GM12878 (cell line): Measurements from ENCODE around the gene ABL1. TPM values are rescaled to one million over a fixed set of nuclear protein-coding genes. Genes with fewer than 3 reads are reported as not detected.

Source experiments
- ATAC-seq: fragments of 200-7000 bp; cut with Tn5 transposase; 3 replicates; pipeline ENCODE4 v1.9.1; 2020; ENCODE audit warnings: mild to moderate bottlenecking, moderate library complexity
- BruUV-seq: library from RNA; stranded (reverse); fragments of 400-500 nt; replicated peaks from 2 replicates; lab custom pipeline; 2021; lab: Mats Ljungman, UMichigan
- CTCF ChIA-PET: fragments of 300-600 bp; sonication (Branson Sonifier 250); formaldehyde crosslinking; extraction: SDS; loops from one replicate; lab custom pipeline; 2021; ENCODE audit warnings: inconsistent platforms; lab: Yijun Ruan, JAX
- POLR2A ChIA-PET: fragments of 350-600 bp; formaldehyde crosslinking; extraction: SDS; loops from one replicate; lab custom pipeline; 2021; ENCODE audit warnings: inconsistent platforms; lab: Charles Lee
- RAD21 ChIA-PET: fragments of 300-600 bp; sonication (Branson Sonifier 250); formaldehyde crosslinking; loops from one replicate; lab custom pipeline; 2023; ENCODE audit warnings: antibody characterized with exemption; ENCODE audit not compliant: unreplicated experiment; lab: Charles Lee
- SMC1A ChIA-PET: fragments of 300-600 bp; sonication (Branson Sonifier 250); formaldehyde crosslinking; loops from one replicate; lab custom pipeline; 2023; ENCODE audit not compliant: unreplicated experiment, uncharacterized antibody; lab: Charles Lee
- DNase-seq: peaks from one replicate; pipeline ENCODE4 v3.0.0-alpha.2; 2011; ENCODE audit warnings: low read depth, low spot score
- FAIRE-seq: peaks from 3 replicates; lab custom pipeline; 2011; peaks lifted over from hg19 to GRCh38; lab: Jason Lieb, UNC
- H2AFZ ChIP-seq: 2 replicates; pipeline ENCODE4 v1.6.0; 2011; ENCODE audit warnings: low read depth, low read length, control low read depth; ENCODE audit not compliant: control insufficient read depth
- H3K27ac ChIP-seq: 2 replicates; pipeline ENCODE4 v1.5.1; 2011; ENCODE audit warnings: control low read depth; ENCODE audit not compliant: control insufficient read depth, insufficient read depth
- H3K27me3 ChIP-seq, 2 experiments: replicated peaks in 1 of 2; 2 replicates each; pipeline versions ENCODE4 v1.6.0 to v1.6.1; 2011; ENCODE audit warnings: low read length in 1 of 2; ENCODE audit not compliant: control insufficient read depth in 2 of 2, insufficient read depth in 2 of 2
- H3K36me3 ChIP-seq, 2 experiments: 2 replicates each; pipeline ENCODE4 v1.5.1; 2011; ENCODE audit warnings: low read length in 1 of 2; ENCODE audit not compliant: control insufficient read depth in 2 of 2, insufficient read depth in 2 of 2
- H3K4me1 ChIP-seq: 2 replicates; pipeline ENCODE4 v1.6.1; 2011; ENCODE audit warnings: mild to moderate bottlenecking, low read length, moderate library complexity, mixed read lengths; ENCODE audit not compliant: control insufficient read depth, insufficient read depth
- H3K4me2 ChIP-seq: 2 replicates; pipeline ENCODE4 v1.6.0; 2011; ENCODE audit warnings: control low read depth; ENCODE audit not compliant: control insufficient read depth, insufficient read depth
- H3K4me3 ChIP-seq: fragments of 200-600 bp; sonication (generic); 2 replicates; pipeline ENCODE4 v1.5.1; 2016
- H3K79me2 ChIP-seq: 2 replicates; pipeline ENCODE4 v1.6.0; 2011; ENCODE audit warnings: low read length; ENCODE audit not compliant: control insufficient read depth, insufficient read depth
- H3K9ac ChIP-seq: 2 replicates; pipeline ENCODE4 v1.8.0; 2011; ENCODE audit warnings: low read length, control low read depth, mixed read lengths; ENCODE audit not compliant: control insufficient read depth, insufficient read depth
- H3K9me3 ChIP-seq: replicated peaks from 3 replicates; pipeline ENCODE4 v1.5.1; 2011; ENCODE audit warnings: mild to moderate bottlenecking, low read length; ENCODE audit not compliant: control insufficient read depth, insufficient read depth
- H4K20me1 ChIP-seq: 2 replicates; pipeline ENCODE4 v1.6.0; 2011; ENCODE audit not compliant: control insufficient read depth, insufficient read depth
- ATF7 ChIP-seq: fragments of 450-650 bp; IDR thresholded peaks from 2 replicates; pipeline ENCODE4 v1.6.1; 2016; ENCODE audit warnings: low read depth, mild to moderate bottlenecking
- CHD2 ChIP-seq: IDR thresholded peaks from 2 replicates; pipeline ENCODE4 v1.6.1; 2011; ENCODE audit warnings: low read depth, low read length, improper control_type of control experiment, borderline replicate concordance
- CREM ChIP-seq: IDR thresholded peaks from 2 replicates; pipeline ENCODE4 v1.6.1; 2014; ENCODE audit warnings: antibody characterized with exemption, low read depth
- MXI1 ChIP-seq: fragments of 150-350 bp; IDR thresholded peaks from 2 replicates; pipeline ENCODE4 v1.6.1; 2011; ENCODE audit warnings: low read depth, mild to moderate bottlenecking, inconsistent platforms, low read length, improper control_type of control experiment
- RBBP5 ChIP-seq: fragments of 200-600 bp; sonication (generic); conservative IDR thresholded peaks from 2 replicates; pipeline ENCODE4 v1.6.1; 2016
- WGBS: methylation state at CpG from one replicate; pipeline ENCODE4 v1.1.6; 2016; ENCODE audit warnings: low lambda C conversion rate; ENCODE audit not compliant: insufficient replicate concordance, insufficient coverage; ENCODE audit errors: missing lambda C conversion rate; 5-methylcytosine and 5-hydroxymethylcytosine counted together
- in situ Hi-C: fragments of 300-500 bp; cut with MboI; formaldehyde crosslinking; loops from 9 replicates; pipeline ENCODE4 v1.14.3; 2018; ENCODE audit warnings: mixed read lengths
- intact Hi-C: fragments of 100-400 bp; cut with micrococcal nuclease; formaldehyde crosslinking; loops from one replicate; pipeline ENCODE4 v1.14.2; 2022; ENCODE audit not compliant: unreplicated experiment
- polyA plus RNA-seq, 11 experiments: library from polyadenylated mRNA; depleted of rRNA in 4 of 11; unstranded in 6 of 11; stranded (reverse) in 5 of 11; fragments of >200 nt; fragmentation: Nextera tagmentation in 4 of 11; fragmentation: Illumina TruSeq in 1 of 11; extraction: Ambion mirVana in 4 of 11; extraction: Trizol in 1 of 11; gene quantifications; 1 replicate in 1 of 11; 2 replicates in 10 of 11; pipeline versions ENCODE4 v1.2.1 to v1.2.3, GENCODE V29; 2011 to 2016; ENCODE audit warnings: inconsistent platforms in 2 of 11, missing spikeins in 2 of 11, low read depth in 1 of 11
- total RNA-seq, 4 experiments: library from RNA; depleted of rRNA in 3 of 4; stranded (reverse); fragments of >200 nt in 3 of 4; fragmentation: Illumina TruSeq in 1 of 4; extraction: Trizol in 1 of 4; gene quantifications; 2 replicates each; pipeline versions ENCODE4 v1.2.1 to v1.2.3, GENCODE V29; 2013 to 2021
- TF ChIP-seq, protein P1 (sequence below): IDR thresholded peaks from 2 replicates; pipeline ENCODE4 v1.6.1; 2011; ENCODE audit warnings: mild to moderate bottlenecking, low read depth, low read length, moderate library complexity; ENCODE audit not compliant: insufficient replicate concordance
- TF ChIP-seq, protein P2 (sequence below): fragments of 450-650 bp; IDR thresholded peaks from 2 replicates; pipeline ENCODE4 v1.6.1; 2018; ENCODE audit warnings: mild to moderate bottlenecking, low read depth, moderate library complexity; ENCODE audit not compliant: partially characterized antibody

The ABL1 gene
- total and polyA plus RNA-seq, 10 of the 15 experiments (the other 5 are each of a cell fraction or from before 2014, with no cell fraction given) = 0.79 to 51.5 (median 16.3) TPM

DNA sequence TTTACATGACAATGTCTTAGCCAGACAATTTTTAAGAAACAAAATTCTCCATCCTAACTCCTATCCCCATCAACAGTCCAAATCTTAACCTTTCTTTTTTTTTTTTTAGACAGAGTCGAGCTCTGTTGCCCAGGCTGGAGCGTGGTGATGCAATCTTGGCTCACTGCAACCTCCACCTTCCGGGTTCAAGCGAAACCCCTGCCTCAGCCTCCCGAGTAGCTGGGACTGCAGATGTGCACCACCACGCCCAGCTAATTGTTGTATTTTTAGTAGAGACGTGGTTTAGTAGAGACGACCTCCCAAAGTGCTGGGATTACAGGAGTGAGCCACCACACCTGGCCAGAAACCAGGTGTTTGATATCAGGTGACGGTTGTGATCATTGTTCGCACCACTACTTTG is 10.2 kb downstream of the ABL1 start:
- no peak overlapping the region for H3K9ac ChIP-seq
- ChIA-PET CTCF (interaction anchor here (1.0 to 2.4 kb wide), 3 partner anchors 13 to 144 kb away, joined by 3 to 9 read pairs (median 8); no protein-coding TSS in a partner anchor), RAD21 (interaction anchor here (0.7 to 1.3 kb wide), 2 partner anchors 8 to 21 kb away, joined by 3 read pairs; no protein-coding TSS in a partner anchor), POLR2A (interaction anchor here (0.6 kb wide), 1 partner anchor 843 kb away, joined by 3 read pairs; no protein-coding TSS in a partner anchor), SMC1A (interaction anchor here (1.6 kb wide), 1 partner anchor 14 kb away, joined by 6 read pairs; no protein-coding TSS in a partner anchor)
- no peaks in the 10 kb centered on the region for H4K20me1 ChIP-seq
- H3K79me2 ChIP-seq = peaks cover 12% of the 10 kb centered on the region
- no peak overlapping the region for H2AFZ ChIP-seq
- TF ChIP-seq, protein P1, sequence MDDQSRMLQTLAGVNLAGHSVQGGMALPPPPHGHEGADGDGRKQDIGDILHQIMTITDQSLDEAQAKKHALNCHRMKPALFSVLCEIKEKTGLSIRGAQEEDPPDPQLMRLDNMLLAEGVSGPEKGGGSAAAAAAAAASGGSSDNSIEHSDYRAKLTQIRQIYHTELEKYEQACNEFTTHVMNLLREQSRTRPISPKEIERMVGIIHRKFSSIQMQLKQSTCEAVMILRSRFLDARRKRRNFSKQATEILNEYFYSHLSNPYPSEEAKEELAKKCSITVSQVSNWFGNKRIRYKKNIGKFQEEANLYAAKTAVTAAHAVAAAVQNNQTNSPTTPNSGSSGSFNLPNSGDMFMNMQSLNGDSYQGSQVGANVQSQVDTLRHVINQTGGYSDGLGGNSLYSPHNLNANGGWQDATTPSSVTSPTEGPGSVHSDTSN = no peak
- TF ChIP-seq CREM (no peak), RBBP5 (no peak), ATF7 (no peak), MXI1 (no peak), CHD2 (no peak)
- TF ChIP-seq, protein P2, sequence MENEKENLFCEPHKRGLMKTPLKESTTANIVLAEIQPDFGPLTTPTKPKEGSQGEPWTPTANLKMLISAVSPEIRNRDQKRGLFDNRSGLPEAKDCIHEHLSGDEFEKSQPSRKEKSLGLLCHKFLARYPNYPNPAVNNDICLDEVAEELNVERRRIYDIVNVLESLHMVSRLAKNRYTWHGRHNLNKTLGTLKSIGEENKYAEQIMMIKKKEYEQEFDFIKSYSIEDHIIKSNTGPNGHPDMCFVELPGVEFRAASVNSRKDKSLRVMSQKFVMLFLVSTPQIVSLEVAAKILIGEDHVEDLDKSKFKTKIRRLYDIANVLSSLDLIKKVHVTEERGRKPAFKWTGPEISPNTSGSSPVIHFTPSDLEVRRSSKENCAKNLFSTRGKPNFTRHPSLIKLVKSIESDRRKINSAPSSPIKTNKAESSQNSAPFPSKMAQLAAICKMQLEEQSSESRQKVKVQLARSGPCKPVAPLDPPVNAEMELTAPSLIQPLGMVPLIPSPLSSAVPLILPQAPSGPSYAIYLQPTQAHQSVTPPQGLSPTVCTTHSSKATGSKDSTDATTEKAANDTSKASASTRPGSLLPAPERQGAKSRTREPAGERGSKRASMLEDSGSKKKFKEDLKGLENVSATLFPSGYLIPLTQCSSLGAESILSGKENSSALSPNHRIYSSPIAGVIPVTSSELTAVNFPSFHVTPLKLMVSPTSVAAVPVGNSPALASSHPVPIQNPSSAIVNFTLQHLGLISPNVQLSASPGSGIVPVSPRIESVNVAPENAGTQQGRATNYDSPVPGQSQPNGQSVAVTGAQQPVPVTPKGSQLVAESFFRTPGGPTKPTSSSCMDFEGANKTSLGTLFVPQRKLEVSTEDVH = no peak
- BruUV-seq = no TSS peak
- FAIRE-seq = no peak
- intact Hi-C loops = no loop called here
- H3K4me3 ChIP-seq = no peak overlapping the region
- no peak overlapping the region for H3K27ac ChIP-seq
- H3K27me3 ChIP-seq = no peaks in the 10 kb centered on the region
- no peak overlapping the region for H3K4me2 ChIP-seq
- H3K36me3 ChIP-seq = no peaks in the 10 kb centered on the region; a peak in 1 of 4 replicates
- no peaks in the 10 kb centered on the region for H3K4me1 ChIP-seq
- no peak for ATAC-seq
- no peaks in the 10 kb centered on the region for H3K9me3 ChIP-seq
- DNase-seq = no peak
- 91% methylated on average over 10 of the region's 10 CpGs for WGBS
- in situ Hi-C loops = no loop called here
